H1 (cell line): ENCODE measurements around the gene TDP1. TPM values are rescaled to one million over a fixed set of nuclear protein-coding genes. Genes with fewer than 3 reads are reported as not detected.

Experiments used
- CTCF ChIA-PET: fragments of 300-600 bp; sonication (Branson Sonifier 250); formaldehyde crosslinking; loops from one replicate; lab custom pipeline; 2021; ENCODE audit not compliant: partially characterized antibody; lab: Charles Lee
- POLR2A ChIA-PET: fragments of 300-600 bp; sonication (Branson Sonifier 250); formaldehyde crosslinking; loops from one replicate; lab custom pipeline; 2021; ENCODE audit warnings: inconsistent platforms; ENCODE audit not compliant: partially characterized antibody; lab: Charles Lee
- DNase-seq, 2 experiments: peaks; one replicate each; pipeline versions ENCODE4 v3.0.0 to v3.0.0-alpha.2; 2010 to 2022; ENCODE audit warnings: low spot score in 2 of 2, low read depth in 1 of 2, mixed read lengths in 1 of 2
- FAIRE-seq: peaks from 2 replicates; lab custom pipeline; 2011; peaks lifted over from hg19 to GRCh38; lab: Jason Lieb, UNC
- H2AFZ ChIP-seq: 2 replicates; pipeline ENCODE4 v1.8.1; 2012; ENCODE audit warnings: low read length, inconsistent platforms
- H2AK5ac ChIP-seq: 2 replicates; pipeline ENCODE4 v1.6.1; 2013; ENCODE audit warnings: low read depth, low read length
- H2BK120ac ChIP-seq: replicated peaks from 2 replicates; pipeline ENCODE3; 2013; ENCODE audit warnings: low read depth, low read length, inconsistent platforms
- H2BK12ac ChIP-seq: 2 replicates; pipeline ENCODE4 v1.6.1; 2013; ENCODE audit warnings: low read depth, low read length
- H2BK15ac ChIP-seq: 2 replicates; pipeline ENCODE4 v1.6.1; 2013; ENCODE audit warnings: low read length
- H2BK20ac ChIP-seq: 2 replicates; pipeline ENCODE4 v1.6.1; 2013; ENCODE audit warnings: low read length
- H2BK5ac ChIP-seq: 2 replicates; pipeline ENCODE4 v1.6.1; 2013; ENCODE audit warnings: low read depth, low read length
- H3K14ac ChIP-seq: 2 replicates; pipeline ENCODE4 v1.6.1; 2013; ENCODE audit warnings: inconsistent platforms; ENCODE audit not compliant: insufficient read length
- H3K18ac ChIP-seq: 2 replicates; pipeline ENCODE4 v1.6.1; 2013; ENCODE audit warnings: low read length; ENCODE audit errors: extremely low read depth
- H3K23ac ChIP-seq: 2 replicates; pipeline ENCODE4 v1.6.1; 2013; ENCODE audit warnings: inconsistent platforms; ENCODE audit not compliant: insufficient read length
- H3K23me2 ChIP-seq: 2 replicates; pipeline ENCODE4 v1.6.1; 2013; ENCODE audit warnings: low read depth, low read length
- H3K27ac ChIP-seq: 2 replicates; pipeline ENCODE4 v1.6.1; 2011; ENCODE audit warnings: low read depth, low read length, inconsistent platforms
- H3K27me3 ChIP-seq, 4 experiments: replicated peaks in 1 of 4; 1 replicate in 1 of 4; 2 replicates in 3 of 4; pipeline versions ENCODE4 v1.6.1 to v1.8.1; 2011 to 2013; ENCODE audit warnings: low read length in 3 of 4, mild to moderate bottlenecking in 3 of 4, inconsistent platforms in 2 of 4, mixed read lengths in 2 of 4, moderate library complexity in 1 of 4; ENCODE audit not compliant: control insufficient read depth in 3 of 4, insufficient read depth in 3 of 4; ENCODE audit errors: extremely low read depth in 1 of 4
- H3K36me3 ChIP-seq, 4 experiments: 2 replicates each; pipeline versions ENCODE4 v1.6.1 to v1.8.1; 2011 to 2013; ENCODE audit warnings: mild to moderate bottlenecking in 4 of 4, low read length in 3 of 4, moderate library complexity in 2 of 4, control low read depth in 1 of 4, inconsistent platforms in 1 of 4; ENCODE audit not compliant: insufficient read depth in 4 of 4, control insufficient read depth in 2 of 4
- H3K4ac ChIP-seq: replicated peaks from 2 replicates; pipeline ENCODE3; 2013; ENCODE audit warnings: low read length, low read depth, mixed read lengths, inconsistent platforms; ENCODE audit not compliant: insufficient read length
- H3K4me1 ChIP-seq, 4 experiments: replicated peaks in 1 of 4; 1 replicate in 1 of 4; 2 replicates in 3 of 4; pipeline versions ENCODE4 v1.6.1 to v1.8.1; 2011 to 2013; ENCODE audit warnings: low read length in 3 of 4, inconsistent platforms in 2 of 4, mixed read lengths in 1 of 4; ENCODE audit not compliant: insufficient read depth in 4 of 4, control insufficient read depth in 3 of 4
- H3K4me2 ChIP-seq, 2 experiments: 2 replicates each; pipeline versions ENCODE4 v1.6.1 to v1.8.1; 2011 to 2013; ENCODE audit warnings: low read depth in 2 of 2, low read length in 2 of 2, control low read depth in 1 of 2, inconsistent platforms in 1 of 2, mild to moderate bottlenecking in 1 of 2; ENCODE audit not compliant: insufficient read depth in 1 of 2
- H3K4me3 ChIP-seq, 4 experiments: fragments of 200-600, 300-600 bp in 1 of 4; sonication (generic), shearing (Covaris generic), sonication (Bioruptor Twin) in 1 of 4; 2 replicates each; pipeline versions ENCODE4 v1.5.1 to v1.8.1; 2011 to 2016; ENCODE audit warnings: low read length in 4 of 4, low read depth in 3 of 4, control low read depth in 2 of 4, inconsistent platforms in 2 of 4, mild to moderate bottlenecking in 2 of 4, mixed read lengths in 1 of 4, moderate library complexity in 1 of 4; ENCODE audit not compliant: insufficient read depth in 2 of 4; ENCODE audit errors: extremely low read depth in 1 of 4
- H3K56ac ChIP-seq: replicated peaks from 2 replicates; pipeline ENCODE3; 2013; ENCODE audit warnings: low read depth, mild to moderate bottlenecking, mixed read lengths, low read length, inconsistent platforms; ENCODE audit not compliant: insufficient read length
- H3K79me1 ChIP-seq: 2 replicates; pipeline ENCODE4 v1.6.1; 2013; ENCODE audit warnings: low read depth, low read length, control low read depth
- H3K79me2 ChIP-seq, 2 experiments: 2 replicates each; pipeline versions ENCODE4 v1.6.1 to v1.8.1; 2012 to 2013; ENCODE audit warnings: low read length in 2 of 2, mild to moderate bottlenecking in 2 of 2, inconsistent platforms in 1 of 2; ENCODE audit not compliant: insufficient read depth in 2 of 2, control insufficient read depth in 1 of 2
- H3K9ac ChIP-seq, 4 experiments: replicated peaks in 1 of 4; 1 replicate in 1 of 4; 2 replicates in 3 of 4; pipeline versions ENCODE4 v1.6.1 to v1.8.1; 2011 to 2013; ENCODE audit warnings: low read depth in 3 of 4, low read length in 3 of 4, control low read depth in 2 of 4, mild to moderate bottlenecking in 2 of 4, moderate library complexity in 2 of 4, inconsistent platforms in 1 of 4; ENCODE audit errors: extremely low read depth in 1 of 4
- H3K9me3 ChIP-seq, 2 experiments: 2 replicates each; pipeline versions ENCODE4 v1.6.1 to v1.8.1; 2012 to 2013; ENCODE audit warnings: mild to moderate bottlenecking in 2 of 2, moderate library complexity in 2 of 2, control low read depth in 1 of 2, inconsistent platforms in 1 of 2, low read depth in 1 of 2, low read length in 1 of 2, mixed read lengths in 1 of 2; ENCODE audit not compliant: insufficient read depth in 2 of 2
- H4K20me1 ChIP-seq, 2 experiments: replicated peaks in 1 of 2; 2 replicates each; pipeline versions ENCODE3 to v1.8.1; 2011 to 2013; ENCODE audit warnings: inconsistent platforms in 2 of 2, low read length in 2 of 2, mild to moderate bottlenecking in 1 of 2; ENCODE audit not compliant: insufficient read depth in 2 of 2, control insufficient read depth in 1 of 2
- H4K5ac ChIP-seq: 2 replicates; pipeline ENCODE4 v1.6.1; 2013; ENCODE audit warnings: low read length, low read depth, mixed read lengths, inconsistent platforms; ENCODE audit not compliant: insufficient read length
- H4K8ac ChIP-seq: 2 replicates; pipeline ENCODE4 v1.8.0; 2013; ENCODE audit warnings: mild to moderate bottlenecking, moderate library complexity, low read length, inconsistent platforms; ENCODE audit not compliant: insufficient read depth; ENCODE audit errors: extremely low read depth
- H4K91ac ChIP-seq: replicated peaks from 2 replicates; pipeline ENCODE3; 2013; ENCODE audit warnings: low read length, mixed read lengths, inconsistent platforms; ENCODE audit not compliant: insufficient read length
- BRCA1 ChIP-seq: IDR thresholded peaks from 2 replicates; pipeline ENCODE4 v1.6.1; 2012; ENCODE audit warnings: low read depth, low read length, improper control_type of control experiment
- CEBPB ChIP-seq: IDR thresholded peaks from 2 replicates; pipeline ENCODE4 v1.6.1; 2012; ENCODE audit warnings: low read depth, low read length
- CHD1 ChIP-seq: IDR thresholded peaks from 2 replicates; pipeline ENCODE4 v1.6.1; 2012; ENCODE audit warnings: low read depth, low read length, improper control_type of control experiment
- CTBP2 ChIP-seq: IDR thresholded peaks from 2 replicates; pipeline ENCODE4 v1.7.0; 2011; ENCODE audit warnings: borderline replicate concordance, mild to moderate bottlenecking, moderate library complexity, mixed read lengths, low read length; ENCODE audit not compliant: insufficient read depth, insufficient read length
- EP300 ChIP-seq, 2 experiments: IDR thresholded peaks; 1 replicate in 1 of 2; 2 replicates in 1 of 2; pipeline ENCODE4 v1.6.1; 2011 to 2012; ENCODE audit warnings: low read depth in 2 of 2, low read length in 2 of 2, mild to moderate bottlenecking in 2 of 2, borderline replicate concordance in 1 of 2, inconsistent platforms in 1 of 2, moderate library complexity in 1 of 2
- EZH2 ChIP-seq: fragments of 200-600 bp; sonication (generic); IDR thresholded peaks from 2 replicates; pipeline ENCODE4 v1.7.1; 2012; ENCODE audit warnings: low read depth, mild to moderate bottlenecking, moderate library complexity, low read length, inconsistent platforms; ENCODE audit not compliant: severe bottlenecking
- POLR2A ChIP-seq, 2 experiments: IDR thresholded peaks; 1 replicate in 1 of 2; 2 replicates in 1 of 2; pipeline ENCODE4 v1.6.1; 2011; ENCODE audit warnings: low read depth in 2 of 2, low read length in 2 of 2, mild to moderate bottlenecking in 2 of 2; ENCODE audit errors: control extremely low read depth in 1 of 2
- RNF2 ChIP-seq: fragments of 200-900, 300-1000 bp; sonication (generic); IDR thresholded peaks from 2 replicates; pipeline ENCODE4 v1.7.1; 2016; ENCODE audit warnings: borderline replicate concordance, low read depth, mild to moderate bottlenecking, antibody characterized with exemption, low read length; ENCODE audit not compliant: poor library complexity, severe bottlenecking; ENCODE audit errors: missing control alignments
- SRF ChIP-seq: IDR thresholded peaks from 2 replicates; pipeline ENCODE4 v1.6.1; 2011; ENCODE audit warnings: mild to moderate bottlenecking, low read depth, low read length, moderate library complexity
- SUZ12 ChIP-seq: fragments of 200-600 bp; sonication (generic); IDR thresholded peaks from 2 replicates; pipeline ENCODE4 v1.6.1; 2012; ENCODE audit warnings: mild to moderate bottlenecking, inconsistent platforms, low read length, moderate library complexity, mixed read lengths
- TAF1 ChIP-seq: IDR thresholded peaks from 2 replicates; pipeline ENCODE4 v1.6.1; 2011; ENCODE audit warnings: mild to moderate bottlenecking, low read depth, low read length
- TBP ChIP-seq: IDR thresholded peaks from 2 replicates; pipeline ENCODE4 v1.6.1; 2011; ENCODE audit warnings: low read depth, low read length, improper control_type of control experiment
- WGBS, 2 experiments: shearing (Covaris generic) in 1 of 2; methylation state at CpG; one replicate each; pipeline versions ENCODE4 v1.1.6 to v1.1.7; 2013 to 2015; ENCODE audit warnings: low lambda C conversion rate in 2 of 2, mixed read lengths in 2 of 2, inconsistent platforms in 1 of 2, low coverage in 1 of 2, missing lambda C conversion rate in 1 of 2; ENCODE audit not compliant: insufficient replicate concordance in 2 of 2, insufficient coverage in 1 of 2, insufficient read length in 1 of 2; ENCODE audit errors: extremely low coverage in 1 of 2, missing lambda C conversion rate in 1 of 2; 5-methylcytosine and 5-hydroxymethylcytosine counted together
- polyA plus RNA-seq, 7 experiments: library from polyadenylated mRNA; depleted of rRNA in 3 of 7; stranded (reverse) in 5 of 7; unstranded in 2 of 7; fragments of >200 nt in 5 of 7; fragments of 200-250 nt in 2 of 7; gene quantifications; 1 replicate in 5 of 7; 2 replicates in 1 of 7; 4 replicates in 1 of 7; pipeline versions ENCODE4 v1.2.1 to v1.2.3, GENCODE V29; 2011 to 2013; ENCODE audit warnings: missing spikeins in 2 of 7, mixed read lengths in 2 of 7
- total RNA-seq: library from RNA; stranded (reverse); fragmentation: NEBNext Ultra II Directional; extraction: Animal tissue kit (Norgen Biotek cat#: 25700); gene quantifications from 2 replicates; pipeline ENCODE4 v1.2.1, GENCODE V29; 2021
- TF ChIP-seq, protein P1 (sequence below): IDR thresholded peaks from 2 replicates; pipeline ENCODE4 v1.6.1; 2011; ENCODE audit warnings: low read depth, mild to moderate bottlenecking, low read length; ENCODE audit not compliant: insufficient read depth

The TDP1 gene
- total and polyA plus RNA-seq, 2 of the 8 experiments (the other 6 are each of a cell fraction or from before 2014, with no cell fraction given): 32.2 to 69.9 TPM

GRCh38 chr14:89996963-89997362 is 41.2 kb downstream of the TDP1 start:
- Histone ChIP-seq H3K4me3 (no peak overlapping the region), H4K91ac (no peak overlapping the region), H2BK12ac (no peak overlapping the region), H4K20me1 (peaks cover 2 to 5% of the 10 kb centered on the region in 2 experiments), H3K79me1 (no peaks in the 10 kb centered on the region), H3K23ac (no peak overlapping the region), H3K4me2 (no peak overlapping the region), H4K5ac (no peak overlapping the region), H2AK5ac (no peak overlapping the region), H3K9me3 (no peaks in the 10 kb centered on the region), H4K8ac (no peak overlapping the region), H2BK20ac (no peak overlapping the region), H2BK5ac (no peak overlapping the region), H3K56ac (no peak overlapping the region), H3K23me2 (no peaks in the 10 kb centered on the region), H3K14ac (no peak overlapping the region), H3K36me3 (peaks cover 0 to 55% (median 24%) of the 10 kb centered on the region in 4 experiments; a peak in 6 of 8 replicates), H3K9ac (no peak overlapping the region), H2BK15ac (no peak overlapping the region), H3K18ac (no peak overlapping the region), H3K27me3 (no peaks in the 10 kb centered on the region), H3K4me1 (no peaks in the 10 kb centered on the region), H3K27ac (no peak overlapping the region), H2BK120ac (no peak overlapping the region)
- POLR2A ChIA-PET: no interaction called here
- FAIRE-seq: no peak
- 100% methylated on average over 1 of the region's 1 CpG; no CpG with 5 or more reads in 1 of the 2 experiments for WGBS, 2 experiments
- CTCF ChIA-PET: no interaction called here
- DNase-seq: no peak
- TF ChIP-seq TBP: no peak
- no peak for TF ChIP-seq SRF
- no peak for TF ChIP-seq RNF2
- TF ChIP-seq CHD1: no peak
- TF ChIP-seq, protein P1, sequence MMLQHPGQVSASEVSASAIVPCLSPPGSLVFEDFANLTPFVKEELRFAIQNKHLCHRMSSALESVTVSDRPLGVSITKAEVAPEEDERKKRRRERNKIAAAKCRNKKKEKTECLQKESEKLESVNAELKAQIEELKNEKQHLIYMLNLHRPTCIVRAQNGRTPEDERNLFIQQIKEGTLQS: no peak
- no peak for TF ChIP-seq EZH2
- no peak for TF ChIP-seq TAF1
- TF ChIP-seq POLR2A (IDR thresholded peaks at IDR 0.05; ENCODE audit: control extremely low read depth in 1 of 2, low read depth in 2 of 2, low read length in 2 of 2): no peak
- TF ChIP-seq CEBPB: no peak
- TF ChIP-seq CTBP2: no peak
- TF ChIP-seq BRCA1: no peak
- no peak for TF ChIP-seq SUZ12
- no peak for TF ChIP-seq EP300 (IDR thresholded peaks at IDR 0.05; ENCODE audit: borderline replicate concordance in 1 of 2, low read depth in 2 of 2, low read length in 2 of 2)
- TF ChIP-seq, all 59 proteins: peak for 0
- Histone ChIP-seq H3K79me2 (no peaks in the 10 kb centered on the region), H3K4ac (no peak overlapping the region), H2AFZ (no peak overlapping the region)
